Gastrocnemius medialis (tissue), 4 donors: ENCODE measurements around the gene FFAR3. TPM values are rescaled to one million over a fixed set of nuclear protein-coding genes. Genes with fewer than 3 reads are reported as not detected.

Experiments used
- ATAC-seq, 2 donors: fragments of 150-250 bp; one replicate each; pipeline ENCODE4 v1.9.1; 2016
- DNase-seq, 2 donors: peaks; one replicate each; pipeline ENCODE4 v3.0.0-alpha.2; 2019
- H3K27ac ChIP-seq, 4 donors: fragments of 200-600 bp; sonication (generic); 1 replicate in 1 of 4; 2 replicates in 3 of 4; pipeline ENCODE4 v1.5.1; 2016 to 2018; ENCODE audit warnings: mild to moderate bottlenecking in 2 of 4, moderate library complexity in 1 of 4
- H3K27me3 ChIP-seq, 3 donors: fragments of 200-600 bp; sonication (generic) in 2 of 3; 1 replicate in 1 of 3; 2 replicates in 2 of 3; pipeline versions ENCODE4 v1.5.1 to v1.6.0; 2016 to 2019; ENCODE audit warnings: mild to moderate bottlenecking in 1 of 3, moderate library complexity in 1 of 3
- H3K36me3 ChIP-seq, 2 donors: fragments of 200-600 bp; sonication (generic) in 1 of 2; one replicate each; pipeline ENCODE4 v1.5.1; 2017 to 2018
- H3K4me1 ChIP-seq, 2 donors: fragments of 200-600 bp; sonication (generic) in 1 of 2; one replicate each; pipeline ENCODE4 v1.5.1; 2016 to 2017; ENCODE audit warnings: mild to moderate bottlenecking in 2 of 2
- H3K4me3 ChIP-seq, 4 donors: fragments of 200-600 bp; sonication (generic) in 3 of 4; 1 replicate in 1 of 4; 2 replicates in 3 of 4; pipeline ENCODE4 v1.5.1; 2016 to 2019; ENCODE audit warnings: mild to moderate bottlenecking in 2 of 4
- H3K9me3 ChIP-seq, 3 donors: fragments of 200-600 bp; sonication (generic) in 2 of 3; 1 replicate in 1 of 3; 2 replicates in 2 of 3; pipeline ENCODE4 v1.5.1; 2016 to 2019
- POLR2A ChIP-seq, 2 donors: fragments of 450-650 bp; IDR thresholded peaks; one replicate each; pipeline ENCODE4 v1.6.1; 2017; ENCODE audit warnings: antibody characterized with exemption in 2 of 2, mild to moderate bottlenecking in 2 of 2, moderate library complexity in 2 of 2
- in situ Hi-C, 4 donors: fragments of 200-750 bp; cut with MboI; loops; one replicate each; pipeline versions ENCODE4 v1.15.0 to v1.8.0; 2017; ENCODE audit warnings: low sequenced_read_pairs in 4 of 4
- intact Hi-C: fragments of 100-400 bp; cut with DNase I; formaldehyde crosslinking; loops from one replicate; pipeline ENCODE4 v1.15.1; 2023; ENCODE audit warnings: low total_unique reads
- microRNA-seq, 2 donors: library from miRNA; unstranded; fragments of <30 nt; microRNA quantifications; one replicate each; pipeline ENCODE4, GENCODE V29; 2016; ENCODE audit warnings: borderline replicate concordance in 2 of 2
- total RNA-seq, 4 donors: library from RNA; depleted of rRNA; stranded (reverse); fragments of >200 nt; gene quantifications; one replicate each; pipeline versions ENCODE4 v1.1.0 to v1.2.3, GENCODE V29; 2016
- TF ChIP-seq, protein P1 (sequence below), 5 experiments: fragments of 450-650 bp in 3 of 5; fragments of 200-600 bp in 2 of 5; sonication (generic) in 2 of 5; IDR thresholded peaks in 4 of 5; conservative IDR thresholded peaks in 1 of 5; 1 replicate in 4 of 5; 2 replicates in 1 of 5; pipeline ENCODE4 v1.5.1; 2016 to 2019; ENCODE audit warnings: antibody characterized with exemption in 5 of 5, mild to moderate bottlenecking in 3 of 5, moderate library complexity in 3 of 5

The FFAR3 gene
- total RNA-seq, 4 donors from 2014 or later: not detected

- no peaks in the 10 kb centered on the region for H3K9me3 ChIP-seq
- DNase-seq (no peak), ATAC-seq (no peak)
- intact Hi-C loops: no loop called here
- no peaks in the 10 kb centered on the region for H3K36me3 ChIP-seq
- no peak overlapping the region for H3K4me3 ChIP-seq
- no peaks in the 10 kb centered on the region for H3K27me3 ChIP-seq
- TF ChIP-seq, protein P1, sequence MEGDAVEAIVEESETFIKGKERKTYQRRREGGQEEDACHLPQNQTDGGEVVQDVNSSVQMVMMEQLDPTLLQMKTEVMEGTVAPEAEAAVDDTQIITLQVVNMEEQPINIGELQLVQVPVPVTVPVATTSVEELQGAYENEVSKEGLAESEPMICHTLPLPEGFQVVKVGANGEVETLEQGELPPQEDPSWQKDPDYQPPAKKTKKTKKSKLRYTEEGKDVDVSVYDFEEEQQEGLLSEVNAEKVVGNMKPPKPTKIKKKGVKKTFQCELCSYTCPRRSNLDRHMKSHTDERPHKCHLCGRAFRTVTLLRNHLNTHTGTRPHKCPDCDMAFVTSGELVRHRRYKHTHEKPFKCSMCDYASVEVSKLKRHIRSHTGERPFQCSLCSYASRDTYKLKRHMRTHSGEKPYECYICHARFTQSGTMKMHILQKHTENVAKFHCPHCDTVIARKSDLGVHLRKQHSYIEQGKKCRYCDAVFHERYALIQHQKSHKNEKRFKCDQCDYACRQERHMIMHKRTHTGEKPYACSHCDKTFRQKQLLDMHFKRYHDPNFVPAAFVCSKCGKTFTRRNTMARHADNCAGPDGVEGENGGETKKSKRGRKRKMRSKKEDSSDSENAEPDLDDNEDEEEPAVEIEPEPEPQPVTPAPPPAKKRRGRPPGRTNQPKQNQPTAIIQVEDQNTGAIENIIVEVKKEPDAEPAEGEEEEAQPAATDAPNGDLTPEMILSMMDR (IDR thresholded peaks at IDR 0.05 in 4 of 5, conservative IDR thresholded peaks at IDR 0.05 in 1 of 5): no peak
- TF ChIP-seq POLR2A (IDR thresholded peaks at IDR 0.05): no peak
- no peaks in the 10 kb centered on the region for H3K4me1 ChIP-seq
- in situ Hi-C loops: no loop called here
- H3K27ac ChIP-seq: no peak overlapping the region
These were observed 49.4 kb downstream of the FFAR3 start for GRCh38 chr19:35407619-35408018.

GRCh38 chr19:35408284-35409171, 50.3 kb downstream of the FFAR3 start:
- TF ChIP-seq, protein P1 (IDR thresholded peaks at IDR 0.05 in 4 of 5, conservative IDR thresholded peaks at IDR 0.05 in 1 of 5): no peak
- no peak for TF ChIP-seq POLR2A (IDR thresholded peaks at IDR 0.05)
- H3K36me3 ChIP-seq: no peaks in the 10 kb centered on the region
- H3K27me3 ChIP-seq: peaks cover 0 to under 1% (median 0%) of the 10 kb centered on the region in 3 donors
- no peaks in the 10 kb centered on the region for H3K4me1 ChIP-seq
- in situ Hi-C loops: no loop called here
- H3K4me3 ChIP-seq: no peak overlapping the region
- intact Hi-C loops: no loop called here
- ATAC-seq: no peak
- H3K9me3 ChIP-seq: no peaks in the 10 kb centered on the region
- H3K27ac ChIP-seq: no peak overlapping the region
- no peak for DNase-seq

DNA sequence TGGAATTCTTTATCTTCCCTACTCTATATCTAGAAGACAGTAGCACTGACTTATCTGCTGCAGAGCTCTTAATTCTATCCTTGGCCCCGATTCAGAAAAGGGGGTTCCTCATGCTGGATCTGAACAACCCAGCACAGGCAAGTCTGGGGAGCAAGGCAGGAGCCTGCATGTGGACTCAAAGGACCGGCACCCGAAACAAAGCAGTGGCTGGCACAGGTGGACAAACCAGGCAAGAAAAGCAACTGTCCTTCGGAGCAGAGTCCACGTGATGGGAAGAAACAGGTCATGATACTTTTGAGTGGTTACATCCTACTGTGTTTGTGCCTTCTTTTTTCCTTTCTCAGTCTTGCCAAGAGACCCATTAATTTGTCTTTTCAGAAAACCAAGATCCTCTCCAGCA, 50.9 kb downstream of the FFAR3 start:
- Histone ChIP-seq H3K4me3 (no peak overlapping the region), H3K27me3 (peaks cover 0 to 2% (median 0%) of the 10 kb centered on the region in 3 donors), H3K27ac (no peak overlapping the region), H3K4me1 (no peaks in the 10 kb centered on the region), H3K9me3 (no peaks in the 10 kb centered on the region), H3K36me3 (no peaks in the 10 kb centered on the region)
- in situ Hi-C loops (no loop called here), intact Hi-C loops (no loop called here)
- ATAC-seq (no peak), DNase-seq (no peak)
- TF ChIP-seq, protein P1 (IDR thresholded peaks at IDR 0.05 in 4 of 5, conservative IDR thresholded peaks at IDR 0.05 in 1 of 5): no peak
- TF ChIP-seq POLR2A (IDR thresholded peaks at IDR 0.05): no peak

Small RNAs within 50 kb of the gene (microRNA-seq; reads per million reads assigned to microRNA genes)
- 0 reads per million in 2 donors for gene MIR5196

Other genes starting within 250 kb of the FFAR3 start
- 10 to 100 TPM in 1 of 4 donors, under 1 TPM in 1, not detected in 2; 0.26 to 13.4 TPM for gene FXYD3, start 242.6 kb upstream of the FFAR3 start, total RNA-seq
- 10 to 100 TPM; 16.1 to 31.5 (median 27.2) TPM for gene LGI4, start 223.4 kb upstream of the FFAR3 start, total RNA-seq
- 100 to 1,000 TPM; 215 to 235 (median 225) TPM for gene FXYD1, start 219.6 kb upstream of the FFAR3 start, total RNA-seq
- under 1 TPM in 1 of 4 donors, not detected in 3; 0.40 TPM for gene FXYD7, start 215.2 kb upstream of the FFAR3 start, total RNA-seq
- gene FXYD5, start 203.7 kb upstream of the FFAR3 start, total RNA-seq: 10 to 100 TPM in 3 of 4 donors, 1 to 10 TPM in 1; 5.2 to 23.3 (median 14.3) TPM
- not detected for gene FAM187B, start 129.7 kb upstream of the FFAR3 start, total RNA-seq
- gene LSR, start 109.5 kb upstream of the FFAR3 start, total RNA-seq: 10 to 100 TPM in 1 of 4 donors, 1 to 10 TPM in 3; 2.5 to 11.4 (median 5.2) TPM
- gene USF2, start 89.5 kb upstream of the FFAR3 start, total RNA-seq: 100 to 1,000 TPM; 118 to 169 (median 143) TPM
- gene HAMP, start 75.9 kb upstream of the FFAR3 start, total RNA-seq: not detected
- 1 to 10 TPM in 1 of 4 donors, under 1 TPM in 1, not detected in 2; 0.24 to 1.5 TPM for gene MAG, start 66.3 kb upstream of the FFAR3 start, total RNA-seq
- under 1 TPM in 1 of 4 donors, not detected in 3; 0.59 TPM for gene CD22, start 29.3 kb upstream of the FFAR3 start, total RNA-seq
- gene FFAR1, start 10.6 kb upstream of the FFAR3 start, total RNA-seq: not detected
- gene GPR42, start 12.6 kb downstream of the FFAR3 start, total RNA-seq: not detected
- gene FFAR2, start 89.8 kb downstream of the FFAR3 start, total RNA-seq: not detected
- gene KRTDAP, start 132.0 kb downstream of the FFAR3 start, total RNA-seq: not detected
- gene DMKN, start 155.2 kb downstream of the FFAR3 start, total RNA-seq: under 1 TPM in 1 of 4 donors, not detected in 3; 0.89 TPM
- not detected for gene SBSN, start 169.9 kb downstream of the FFAR3 start, total RNA-seq
- not detected for gene GAPDHS, start 175.0 kb downstream of the FFAR3 start, total RNA-seq
- 100 to 1,000 TPM in 3 of 4 donors, 10 to 100 TPM in 1; 86.2 to 145 (median 119) TPM for gene TMEM147, start 187.2 kb downstream of the FFAR3 start, total RNA-seq
- gene ATP4A, start 205.2 kb downstream of the FFAR3 start, total RNA-seq: not detected
- not detected for gene PMIS2, start 227.7 kb downstream of the FFAR3 start, total RNA-seq